Measurements from ENCODE around the gene DGKI.

Gene DGKI

GRCh38 chr7:137778511-137778910, 68.3 kb downstream of the DGKI start:
- ChIA-PET POLR2A (no interaction called here), CTCF (interaction anchor here (1.2 kb wide), 1 partner anchor 122 kb away, joined by 3 read pairs; no protein-coding TSS in a partner anchor)

More at GRCh38 chr7:137778511-137778910, 68.3 kb downstream of the DGKI start:
- Histone ChIP-seq H3K27ac (ENCODE audit: extremely low read depth, low read depth, low read length) (no peak overlapping the region), H3K4me1 (ENCODE audit: control insufficient read depth, insufficient read depth, low read length) (no peaks in the 10 kb centered on the region), H3K4me3 (ENCODE audit: low read depth, low read length) (no peak overlapping the region), H3K36me3 (ENCODE audit: control insufficient read depth in 2 of 2, insufficient read depth in 1 of 2, low read length in 2 of 2) (no peaks in the 10 kb centered on the region), H3K9me3 (ENCODE audit: control insufficient read depth, insufficient read depth, low read depth, low read length) (no peaks in the 10 kb centered on the region)
- TF ChIP-seq ZNF843 (tag by site-specific recombination; IDR thresholded peaks at IDR 0.05) (no peak), ZFHX2 (tag by site-specific recombination; conservative IDR thresholded peaks at IDR 0.05) (no peak), ZNF311 (tag by site-specific recombination; IDR thresholded peaks at IDR 0.05; ENCODE audit: borderline replicate concordance) (no peak), SETDB1 (IDR thresholded peaks at IDR 0.05; ENCODE audit: insufficient read length, low read length) (no peak), GLI4 (tag by site-specific recombination; IDR thresholded peaks at IDR 0.05) (no peak), ZNF518A (tag by site-specific recombination; conservative IDR thresholded peaks at IDR 0.05; ENCODE audit: low read depth) (no peak), ZNF776 (tag by site-specific recombination; IDR thresholded peaks at IDR 0.05; ENCODE audit: borderline replicate concordance) (no peak), ZBTB10 (tag by site-specific recombination; IDR thresholded peaks at IDR 0.05) (no peak), RBAK (tag by site-specific recombination; IDR thresholded peaks at IDR 0.05) (no peak)
- TF ChIP-seq, protein P1, sequence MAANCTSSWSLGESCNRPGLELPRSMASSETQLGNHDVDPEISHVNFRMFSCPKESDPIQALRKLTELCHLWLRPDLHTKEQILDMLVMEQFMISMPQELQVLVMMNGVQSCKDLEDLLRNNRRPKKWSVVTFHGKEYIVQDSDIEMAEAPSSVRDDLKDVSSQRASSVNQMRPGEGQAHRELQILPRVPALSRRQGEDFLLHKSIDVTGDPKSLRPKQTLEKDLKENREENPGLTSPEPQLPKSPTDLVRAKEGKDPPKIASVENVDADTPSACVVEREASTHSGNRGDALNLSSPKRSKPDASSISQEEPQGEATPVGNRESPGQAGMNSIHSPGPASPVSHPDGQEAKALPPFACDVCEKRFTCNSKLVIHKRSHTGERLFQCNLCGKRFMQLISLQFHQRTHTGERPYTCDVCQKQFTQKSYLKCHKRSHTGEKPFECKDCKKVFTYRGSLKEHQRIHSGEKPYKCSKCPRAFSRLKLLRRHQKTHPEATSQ (tag by site-specific recombination; IDR thresholded peaks at IDR 0.05): no peak
- TF ChIP-seq, protein P2, sequence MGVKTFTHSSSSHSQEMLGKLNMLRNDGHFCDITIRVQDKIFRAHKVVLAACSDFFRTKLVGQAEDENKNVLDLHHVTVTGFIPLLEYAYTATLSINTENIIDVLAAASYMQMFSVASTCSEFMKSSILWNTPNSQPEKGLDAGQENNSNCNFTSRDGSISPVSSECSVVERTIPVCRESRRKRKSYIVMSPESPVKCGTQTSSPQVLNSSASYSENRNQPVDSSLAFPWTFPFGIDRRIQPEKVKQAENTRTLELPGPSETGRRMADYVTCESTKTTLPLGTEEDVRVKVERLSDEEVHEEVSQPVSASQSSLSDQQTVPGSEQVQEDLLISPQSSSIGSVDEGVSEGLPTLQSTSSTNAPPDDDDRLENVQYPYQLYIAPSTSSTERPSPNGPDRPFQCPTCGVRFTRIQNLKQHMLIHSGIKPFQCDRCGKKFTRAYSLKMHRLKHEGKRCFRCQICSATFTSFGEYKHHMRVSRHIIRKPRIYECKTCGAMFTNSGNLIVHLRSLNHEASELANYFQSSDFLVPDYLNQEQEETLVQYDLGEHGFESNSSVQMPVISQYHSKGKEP (tag by site-specific recombination; IDR thresholded peaks at IDR 0.05): no peak
- TF ChIP-seq, protein P3, sequence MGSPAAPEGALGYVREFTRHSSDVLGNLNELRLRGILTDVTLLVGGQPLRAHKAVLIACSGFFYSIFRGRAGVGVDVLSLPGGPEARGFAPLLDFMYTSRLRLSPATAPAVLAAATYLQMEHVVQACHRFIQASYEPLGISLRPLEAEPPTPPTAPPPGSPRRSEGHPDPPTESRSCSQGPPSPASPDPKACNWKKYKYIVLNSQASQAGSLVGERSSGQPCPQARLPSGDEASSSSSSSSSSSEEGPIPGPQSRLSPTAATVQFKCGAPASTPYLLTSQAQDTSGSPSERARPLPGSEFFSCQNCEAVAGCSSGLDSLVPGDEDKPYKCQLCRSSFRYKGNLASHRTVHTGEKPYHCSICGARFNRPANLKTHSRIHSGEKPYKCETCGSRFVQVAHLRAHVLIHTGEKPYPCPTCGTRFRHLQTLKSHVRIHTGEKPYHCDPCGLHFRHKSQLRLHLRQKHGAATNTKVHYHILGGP (tag by site-specific recombination; IDR thresholded peaks at IDR 0.05): no peak
- TF ChIP-seq, protein P4, sequence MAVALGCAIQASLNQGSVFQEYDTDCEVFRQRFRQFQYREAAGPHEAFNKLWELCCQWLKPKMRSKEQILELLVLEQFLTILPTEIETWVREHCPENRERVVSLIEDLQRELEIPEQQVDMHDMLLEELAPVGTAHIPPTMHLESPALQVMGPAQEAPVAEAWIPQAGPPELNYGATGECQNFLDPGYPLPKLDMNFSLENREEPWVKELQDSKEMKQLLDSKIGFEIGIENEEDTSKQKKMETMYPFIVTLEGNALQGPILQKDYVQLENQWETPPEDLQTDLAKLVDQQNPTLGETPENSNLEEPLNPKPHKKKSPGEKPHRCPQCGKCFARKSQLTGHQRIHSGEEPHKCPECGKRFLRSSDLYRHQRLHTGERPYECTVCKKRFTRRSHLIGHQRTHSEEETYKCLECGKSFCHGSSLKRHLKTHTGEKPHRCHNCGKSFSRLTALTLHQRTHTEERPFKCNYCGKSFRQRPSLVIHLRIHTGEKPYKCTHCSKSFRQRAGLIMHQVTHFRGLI (tag by site-specific recombination; IDR thresholded peaks at IDR 0.05): no peak
- TF ChIP-seq, protein P5, sequence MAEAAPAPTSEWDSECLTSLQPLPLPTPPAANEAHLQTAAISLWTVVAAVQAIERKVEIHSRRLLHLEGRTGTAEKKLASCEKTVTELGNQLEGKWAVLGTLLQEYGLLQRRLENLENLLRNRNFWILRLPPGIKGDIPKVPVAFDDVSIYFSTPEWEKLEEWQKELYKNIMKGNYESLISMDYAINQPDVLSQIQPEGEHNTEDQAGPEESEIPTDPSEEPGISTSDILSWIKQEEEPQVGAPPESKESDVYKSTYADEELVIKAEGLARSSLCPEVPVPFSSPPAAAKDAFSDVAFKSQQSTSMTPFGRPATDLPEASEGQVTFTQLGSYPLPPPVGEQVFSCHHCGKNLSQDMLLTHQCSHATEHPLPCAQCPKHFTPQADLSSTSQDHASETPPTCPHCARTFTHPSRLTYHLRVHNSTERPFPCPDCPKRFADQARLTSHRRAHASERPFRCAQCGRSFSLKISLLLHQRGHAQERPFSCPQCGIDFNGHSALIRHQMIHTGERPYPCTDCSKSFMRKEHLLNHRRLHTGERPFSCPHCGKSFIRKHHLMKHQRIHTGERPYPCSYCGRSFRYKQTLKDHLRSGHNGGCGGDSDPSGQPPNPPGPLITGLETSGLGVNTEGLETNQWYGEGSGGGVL (tag by site-specific recombination; IDR thresholded peaks at IDR 0.05): no peak
